Liver (tissue), 3 donors: Measurements from ENCODE around the gene MFAP5.

Source experiments
- ATF3 ChIP-seq: IDR thresholded peaks from 2 replicates; pipeline ENCODE4 v1.6.1; 2016; ENCODE audit warnings: antibody characterized with exemption
- CTCF ChIP-seq: fragments of 150-350 bp; IDR thresholded peaks from 2 replicates; pipeline ENCODE4 v1.5.1; 2017; ENCODE audit warnings: improper control_type of control experiment, low read depth, low read length; ENCODE audit not compliant: missing input control
- EGR1 ChIP-seq, 2 donors: IDR thresholded peaks; 2 replicates each; pipeline ENCODE4 v1.6.1; 2016 to 2018; ENCODE audit warnings: antibody characterized with exemption in 2 of 2, low read depth in 2 of 2
- GABPA ChIP-seq, 2 donors: IDR thresholded peaks in 1 of 2; conservative IDR thresholded peaks in 1 of 2; 2 replicates each; pipeline ENCODE4 v1.6.1; 2016; ENCODE audit warnings: antibody characterized with exemption in 2 of 2, mild to moderate bottlenecking in 1 of 2, moderate library complexity in 1 of 2
- JUND ChIP-seq, 2 donors: IDR thresholded peaks; 2 replicates each; pipeline ENCODE4 v1.6.1; 2016; ENCODE audit warnings: antibody characterized with exemption in 2 of 2
- MAX ChIP-seq: IDR thresholded peaks from 2 replicates; pipeline ENCODE4 v1.6.1; 2016; ENCODE audit warnings: antibody characterized with exemption
- RAD21 ChIP-seq, 2 donors: IDR thresholded peaks; 2 replicates each; pipeline ENCODE4 v1.6.1; 2016; ENCODE audit warnings: antibody characterized with exemption in 2 of 2, mild to moderate bottlenecking in 2 of 2
- REST ChIP-seq: IDR thresholded peaks from 2 replicates; pipeline ENCODE4 v1.6.1; 2016; ENCODE audit warnings: antibody characterized with exemption, mild to moderate bottlenecking
- RXRA ChIP-seq, 2 donors: IDR thresholded peaks; 2 replicates each; pipeline ENCODE4 v1.6.1; 2017 to 2018; ENCODE audit warnings: antibody characterized with exemption in 2 of 2, mild to moderate bottlenecking in 1 of 2
- SP1 ChIP-seq: IDR thresholded peaks from 2 replicates; pipeline ENCODE4 v1.6.1; 2018; ENCODE audit warnings: antibody characterized with exemption, mild to moderate bottlenecking
- TAF1 ChIP-seq: conservative IDR thresholded peaks from 2 replicates; pipeline ENCODE4 v1.6.1; 2016; ENCODE audit warnings: antibody characterized with exemption, mild to moderate bottlenecking
- YY1 ChIP-seq: IDR thresholded peaks from 2 replicates; pipeline ENCODE4 v1.6.1; 2016; ENCODE audit warnings: antibody characterized with exemption, mild to moderate bottlenecking
- donor health status: healthy.
- donor health status: healthy.

GRCh38 chr12:8668441-8668840, 5.8 kb upstream of the MFAP5 start:
- TF ChIP-seq CTCF (no peak), YY1 (no peak), RAD21 (IDR thresholded peaks at IDR 0.05) (no peak), REST (no peak), GABPA (IDR thresholded peaks at IDR 0.05 in 1 of 2, conservative IDR thresholded peaks at IDR 0.05 in 1 of 2) (no peak), MAX (no peak), SP1 (no peak), JUND (IDR thresholded peaks at IDR 0.05) (no peak), ATF3 (no peak), RXRA (IDR thresholded peaks at IDR 0.05) (no peak), EGR1 (IDR thresholded peaks at IDR 0.05; ENCODE audit: low read depth in 2 of 2) (no peak), TAF1 (no peak)
